ENCODE measurements around the gene PCSK5. TPM values are rescaled to one million over a fixed set of nuclear protein-coding genes. Genes with fewer than 3 reads are reported as not detected.

The PCSK5 gene
- total and polyA plus RNA-seq, 2 of the 8 experiments (the other 6 are each of a cell fraction or from before 2014, with no cell fraction given), result 5.5 to 10.7 TPM

DNA sequence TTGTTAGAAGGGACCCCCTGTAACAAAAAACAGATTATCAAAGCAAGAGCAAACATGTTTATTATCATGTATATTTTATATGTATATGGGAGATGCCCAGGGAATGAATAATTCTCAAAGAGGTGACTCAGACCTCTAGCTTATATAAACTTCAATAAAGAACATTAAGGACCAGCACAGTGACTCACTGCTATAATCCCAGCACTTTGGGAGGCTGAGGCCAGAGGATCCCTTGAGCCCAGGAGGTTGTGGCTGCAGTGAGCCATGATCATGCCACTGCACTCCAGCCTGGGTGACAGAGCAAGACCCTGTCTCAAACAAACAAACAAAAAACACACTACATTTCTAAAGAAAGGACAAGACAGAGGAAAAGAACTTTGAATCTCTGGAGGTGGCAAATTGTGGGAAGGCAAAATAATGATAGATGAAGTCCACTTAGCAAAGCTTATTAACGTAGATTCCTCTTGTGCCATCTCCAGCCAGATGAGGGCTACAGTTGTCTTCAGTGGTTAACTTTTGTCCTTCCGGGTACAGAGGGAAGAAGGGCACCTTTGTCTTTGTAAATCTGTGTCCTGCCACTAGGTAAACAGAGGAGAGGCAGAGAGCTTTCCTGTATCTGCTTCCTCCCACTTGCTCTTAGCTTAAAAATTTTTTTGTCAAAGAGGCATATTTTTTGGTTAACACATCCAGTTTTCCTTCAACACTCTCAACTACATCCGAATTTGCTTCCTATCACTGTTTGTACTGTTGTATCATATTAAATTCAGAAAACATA, 511.3 kb downstream of the PCSK5 start:
- H3K4ac ChIP-seq (replicated peaks; ENCODE audit: insufficient read length, low read depth, low read length), result no peak overlapping the region
- H4K5ac ChIP-seq (ENCODE audit: insufficient read length, low read depth, low read length), result no peak overlapping the region
- no peaks in the 10 kb centered on the region; a peak in 2 of 8 replicates for H3K36me3 ChIP-seq (ENCODE audit: control insufficient read depth in 2 of 4, insufficient read depth in 4 of 4, low read length in 3 of 4)
- DNase-seq (ENCODE audit: low read depth in 1 of 2, low spot score in 2 of 2) (no peak), FAIRE-seq (no peak)
- no peak overlapping the region; a peak in 1 of 4 replicates for H3K4me2 ChIP-seq (ENCODE audit: insufficient read depth in 1 of 2, low read depth in 2 of 2, low read length in 2 of 2)
- no peaks in the 10 kb centered on the region for H4K20me1 ChIP-seq (replicated peaks in 1 of 2; ENCODE audit: control insufficient read depth in 1 of 2, insufficient read depth in 2 of 2, low read length in 2 of 2)
- H2AFZ ChIP-seq (ENCODE audit: low read length), result peak overlapping the region; percentile 18; the same call in 1 of the 2 replicates
- H3K23me2 ChIP-seq (ENCODE audit: low read depth, low read length), result no peaks in the 10 kb centered on the region
- H3K9me3 ChIP-seq (ENCODE audit: insufficient read depth in 2 of 2, low read depth in 1 of 2, low read length in 1 of 2), result no peaks in the 10 kb centered on the region
- H3K14ac ChIP-seq (ENCODE audit: insufficient read length), result no peak overlapping the region
- H3K56ac ChIP-seq (replicated peaks; ENCODE audit: insufficient read length, low read depth, low read length), result no peak overlapping the region
- H4K91ac ChIP-seq (replicated peaks; ENCODE audit: insufficient read length, low read length), result no peak overlapping the region
- ChIA-PET POLR2A (ENCODE audit: partially characterized antibody) (interaction anchor here (0.8 to 1.2 kb wide), 2 partner anchors 8 to 14 kb away, joined by 3 to 4 read pairs; no protein-coding TSS in a partner anchor), CTCF (ENCODE audit: partially characterized antibody) (interaction anchor here (0.6 to 2.0 kb wide), 7 partner anchors 9 to 320 kb away, joined by 3 to 7 read pairs (median 3); no protein-coding TSS in a partner anchor)
- no peaks in the 10 kb centered on the region for H3K79me1 ChIP-seq (ENCODE audit: low read depth, low read length)
- H3K4me1 ChIP-seq (replicated peaks in 1 of 4; ENCODE audit: control insufficient read depth in 3 of 4, insufficient read depth in 4 of 4, low read length in 3 of 4), result peaks cover 0 to 3% (median 0%) of the 10 kb centered on the region in 4 experiments; a peak in 2 of 7 replicates
- H3K18ac ChIP-seq (ENCODE audit: extremely low read depth, low read length), result no peak overlapping the region
- H2BK5ac ChIP-seq (ENCODE audit: low read depth, low read length), result no peak overlapping the region
- no peak overlapping the region for H2BK12ac ChIP-seq (ENCODE audit: low read depth, low read length)
- no peaks in the 10 kb centered on the region for H3K27me3 ChIP-seq (replicated peaks in 1 of 4; ENCODE audit: control insufficient read depth in 3 of 4, extremely low read depth in 1 of 4, insufficient read depth in 3 of 4, low read length in 3 of 4)
- H3K23ac ChIP-seq (ENCODE audit: insufficient read length), result no peak overlapping the region
- H3K9ac ChIP-seq (replicated peaks in 1 of 4; ENCODE audit: extremely low read depth in 1 of 4, low read depth in 3 of 4, low read length in 3 of 4), result no peak overlapping the region
- no peaks in the 10 kb centered on the region for H3K79me2 ChIP-seq (ENCODE audit: control insufficient read depth in 1 of 2, insufficient read depth in 2 of 2, low read length in 2 of 2)
- no peak overlapping the region for H3K27ac ChIP-seq (ENCODE audit: low read depth, low read length)
- no peak overlapping the region for H4K8ac ChIP-seq (ENCODE audit: extremely low read depth, insufficient read depth, low read length)
- no peak overlapping the region for H2BK15ac ChIP-seq (ENCODE audit: low read length)
- no peak overlapping the region for H2BK20ac ChIP-seq (ENCODE audit: low read length)
- 80% methylated on average over 3 of the region's 3 CpGs; no CpG with 5 or more reads in 1 of the 2 experiments for WGBS, 2 experiments (ENCODE audit: extremely low coverage in 1 of 2, insufficient coverage in 1 of 2, insufficient read length in 1 of 2, insufficient replicate concordance in 2 of 2, low coverage in 1 of 2, low lambda C conversion rate in 2 of 2, missing lambda C conversion rate in 1 of 2)
- no peak overlapping the region for H2AK5ac ChIP-seq (ENCODE audit: low read depth, low read length)
- H3K4me3 ChIP-seq (ENCODE audit: extremely low read depth in 1 of 4, insufficient read depth in 2 of 4, low read depth in 3 of 4, low read length in 4 of 4), result no peak overlapping the region
- no peak overlapping the region for H2BK120ac ChIP-seq (replicated peaks; ENCODE audit: low read depth, low read length)
